Hepatocyte (in vitro differentiated cells): ENCODE data around the gene APOM. TPM values are rescaled to one million over a fixed set of nuclear protein-coding genes. Genes with fewer than 3 reads are reported as not detected.

Experiments
- DNase-seq: peaks from one replicate; pipeline ENCODE4 v3.0.0-alpha.2; 2016; ENCODE audit warnings: low spot score
- H2AFZ ChIP-seq: fragments of 200-600 bp; sonication (generic); 2 replicates; pipeline ENCODE4 v1.6.0; 2016; ENCODE audit warnings: antibody characterized with exemption, mild to moderate bottlenecking
- H3K27ac ChIP-seq: fragments of 200-600 bp; sonication (generic); 2 replicates; pipeline ENCODE4 v1.5.1; 2016; ENCODE audit warnings: mild to moderate bottlenecking
- H3K27me3 ChIP-seq: fragments of 200-600 bp; sonication (generic); 2 replicates; pipeline ENCODE4 v1.6.1; 2016
- H3K36me3 ChIP-seq: fragments of 200-600 bp; sonication (generic); replicated peaks from 2 replicates; pipeline ENCODE4 v1.5.1; 2016; ENCODE audit warnings: low read depth; ENCODE audit not compliant: insufficient read depth
- H3K4me1 ChIP-seq: fragments of 200-600 bp; sonication (generic); 2 replicates; pipeline ENCODE4 v1.5.1; 2016; ENCODE audit warnings: mild to moderate bottlenecking, moderate library complexity; ENCODE audit not compliant: insufficient read depth
- H3K4me2 ChIP-seq: fragments of 200-600 bp; sonication (generic); 2 replicates; pipeline ENCODE4 v1.6.0; 2016
- H3K4me3 ChIP-seq: fragments of 200-600 bp; sonication (generic); 2 replicates; pipeline ENCODE4 v1.5.1; 2016; ENCODE audit warnings: mild to moderate bottlenecking
- H3K79me2 ChIP-seq: fragments of 200-600 bp; sonication (generic); 2 replicates; pipeline ENCODE4 v1.6.0; 2017; ENCODE audit warnings: mild to moderate bottlenecking
- H3K9me2 ChIP-seq: fragments of 200-600 bp; sonication (generic); replicated peaks from 2 replicates; pipeline ENCODE4 v1.6.0; 2017; ENCODE audit warnings: mild to moderate bottlenecking; ENCODE audit not compliant: insufficient read depth
- H3K9me3 ChIP-seq: fragments of 200-600 bp; sonication (generic); 2 replicates; pipeline ENCODE4 v1.5.1; 2016; ENCODE audit warnings: low read depth, mild to moderate bottlenecking
- H4K20me1 ChIP-seq: fragments of 200-600 bp; sonication (generic); 2 replicates; pipeline ENCODE4 v1.6.0; 2016; ENCODE audit warnings: mild to moderate bottlenecking; ENCODE audit not compliant: insufficient read depth, poor library complexity, severe bottlenecking
- EZH2 ChIP-seq: fragments of 200-600 bp; sonication (generic); IDR thresholded peaks from 2 replicates; pipeline ENCODE4 v1.6.1; 2016; ENCODE audit warnings: antibody characterized with exemption, mild to moderate bottlenecking, borderline replicate concordance
- EZH2phosphoT487 ChIP-seq: fragments of 200-600 bp; sonication (generic); IDR thresholded peaks from one replicate; pipeline ENCODE4 v1.6.1; 2018; ENCODE audit warnings: antibody characterized with exemption, mild to moderate bottlenecking, low read depth, moderate library complexity; ENCODE audit not compliant: unreplicated experiment, severe bottlenecking
- WGBS: methylation state at CpG from one replicate; pipeline ENCODE4 v1.1.6; 2016; ENCODE audit warnings: low lambda C conversion rate; ENCODE audit errors: missing lambda C conversion rate; 5-methylcytosine and 5-hydroxymethylcytosine counted together
- polyA plus RNA-seq: library from polyadenylated mRNA; unstranded; fragments of >200 nt; fragmentation: Nextera tagmentation; extraction: Ambion mirVana; gene quantifications from 2 replicates; pipeline ENCODE4 v1.2.1, GENCODE V29; 2016
- total RNA-seq: library from RNA; depleted of rRNA; stranded (reverse); fragments of >200 nt; gene quantifications from 2 replicates; pipeline ENCODE4 v1.2.3, GENCODE V29; 2014
- TF ChIP-seq, protein P1 (sequence below): fragments of 200-600 bp; sonication (generic); IDR thresholded peaks from 2 replicates; pipeline ENCODE4 v1.5.1; 2016; ENCODE audit warnings: antibody characterized with exemption, mild to moderate bottlenecking; ENCODE audit not compliant: poor library complexity

APOM gene
- total and polyA plus RNA-seq, 2 experiments from 2014 or later = 9.3 to 40.7 TPM

DNA sequence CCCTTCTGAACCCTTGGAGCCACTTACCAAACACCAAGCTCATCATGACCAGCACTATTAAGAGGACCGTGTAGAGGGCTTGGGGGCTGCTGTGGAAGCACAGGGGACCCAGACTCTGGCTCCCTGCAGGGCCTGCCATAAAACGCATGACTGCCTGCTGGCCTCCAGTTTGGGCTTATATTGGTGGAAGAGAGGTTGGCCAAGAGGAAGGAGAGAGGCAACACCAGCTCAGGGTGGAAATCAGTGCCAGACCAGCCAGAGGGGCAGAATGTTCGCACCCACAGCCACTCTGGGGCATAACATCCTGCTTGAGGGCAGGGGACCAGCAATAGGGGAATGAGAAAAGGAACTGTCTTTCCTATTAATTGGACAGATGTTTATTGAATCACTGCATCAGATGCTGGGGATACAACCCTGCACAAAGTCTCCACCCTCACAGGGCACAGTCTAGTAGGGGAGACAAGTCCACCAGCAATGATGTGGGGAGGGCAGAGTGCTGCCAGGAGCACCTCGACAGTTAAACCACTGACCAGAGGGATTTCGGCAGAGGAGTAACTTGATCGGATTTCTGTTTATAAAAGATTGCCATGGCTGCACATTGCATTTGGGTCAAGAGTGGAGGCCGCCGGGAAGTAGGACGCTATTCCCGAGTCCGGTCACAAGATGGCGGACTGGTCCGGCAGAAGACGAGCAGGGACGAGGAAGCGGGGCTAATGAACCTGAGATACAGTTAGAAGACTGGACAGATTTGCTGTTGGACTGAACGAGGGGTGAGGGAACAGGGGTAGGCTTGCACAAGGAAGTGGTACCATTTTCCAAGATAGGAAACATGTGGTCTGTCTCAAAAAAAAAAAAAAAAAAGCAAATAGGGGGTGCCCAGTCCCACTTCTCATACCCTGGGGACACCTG is 24.8 kb downstream of the APOM start, which contains the start of gene LY6G5C:
TSS of gene LY6G5C (minus strand) at position 842 of the 909 bp plus-strand sequence. CDS start at position 148, 694 bp downstream.
- H3K4me3 ChIP-seq = peak within 1 kb of the TSS; percentile 39
- peak within 1 kb of the TSS; percentile 96 for H3K4me2 ChIP-seq
- no peaks in the 10 kb centered on the region for H3K9me2 ChIP-seq
- TF ChIP-seq, protein P1, sequence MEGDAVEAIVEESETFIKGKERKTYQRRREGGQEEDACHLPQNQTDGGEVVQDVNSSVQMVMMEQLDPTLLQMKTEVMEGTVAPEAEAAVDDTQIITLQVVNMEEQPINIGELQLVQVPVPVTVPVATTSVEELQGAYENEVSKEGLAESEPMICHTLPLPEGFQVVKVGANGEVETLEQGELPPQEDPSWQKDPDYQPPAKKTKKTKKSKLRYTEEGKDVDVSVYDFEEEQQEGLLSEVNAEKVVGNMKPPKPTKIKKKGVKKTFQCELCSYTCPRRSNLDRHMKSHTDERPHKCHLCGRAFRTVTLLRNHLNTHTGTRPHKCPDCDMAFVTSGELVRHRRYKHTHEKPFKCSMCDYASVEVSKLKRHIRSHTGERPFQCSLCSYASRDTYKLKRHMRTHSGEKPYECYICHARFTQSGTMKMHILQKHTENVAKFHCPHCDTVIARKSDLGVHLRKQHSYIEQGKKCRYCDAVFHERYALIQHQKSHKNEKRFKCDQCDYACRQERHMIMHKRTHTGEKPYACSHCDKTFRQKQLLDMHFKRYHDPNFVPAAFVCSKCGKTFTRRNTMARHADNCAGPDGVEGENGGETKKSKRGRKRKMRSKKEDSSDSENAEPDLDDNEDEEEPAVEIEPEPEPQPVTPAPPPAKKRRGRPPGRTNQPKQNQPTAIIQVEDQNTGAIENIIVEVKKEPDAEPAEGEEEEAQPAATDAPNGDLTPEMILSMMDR = peak; percentile 92
- TF ChIP-seq EZH2 = no peak
- 15% methylated on average over 17 of the region's 17 CpGs for WGBS
- H4K20me1 ChIP-seq = no peaks in the 10 kb centered on the region
- H3K27me3 ChIP-seq = no peaks in the 10 kb centered on the region
- no peaks in the 10 kb centered on the region for H3K9me3 ChIP-seq
- H3K79me2 ChIP-seq = no peaks in the 10 kb centered on the region
- DNase-seq = peak; percentile 89
- peak within 1 kb of the TSS; percentile 84 for H3K27ac ChIP-seq
- H3K36me3 ChIP-seq = no peaks in the 10 kb centered on the region
- H2AFZ ChIP-seq = peak within 1 kb of the TSS; percentile 83
- H3K4me1 ChIP-seq = peaks cover 5% of the 10 kb centered on the region

DNA sequence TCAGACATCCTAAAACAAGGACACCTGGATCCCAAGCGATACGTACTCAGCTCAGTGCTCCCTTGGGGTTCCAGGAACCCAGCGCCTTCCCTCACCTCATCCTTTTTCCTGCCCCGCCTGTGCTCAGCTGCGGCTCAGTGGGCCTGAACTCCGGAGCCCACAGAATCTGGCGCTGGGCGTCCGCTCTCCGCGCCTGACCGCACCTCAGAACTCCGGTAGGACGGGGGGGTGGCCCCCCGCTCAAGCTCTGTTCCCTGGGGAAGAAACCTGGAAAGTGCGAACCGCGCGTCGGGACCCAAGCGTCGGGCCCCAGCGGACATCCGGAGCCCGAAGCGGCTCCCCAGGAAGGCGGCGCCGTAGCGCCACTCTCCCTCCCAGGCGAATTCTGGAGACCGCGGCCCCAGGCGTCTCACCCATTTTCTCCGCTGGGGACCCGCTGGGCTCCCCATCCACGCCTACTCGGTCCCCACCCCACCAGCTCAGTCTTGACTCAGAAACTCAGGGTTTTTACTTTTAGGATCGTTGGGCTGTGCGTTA is 25.5 kb downstream of the APOM start:
- Histone ChIP-seq H3K9me3 (no peaks in the 10 kb centered on the region), H3K36me3 (no peaks in the 10 kb centered on the region), H3K27me3 (no peaks in the 10 kb centered on the region), H3K79me2 (no peaks in the 10 kb centered on the region), H4K20me1 (no peaks in the 10 kb centered on the region), H3K4me2 (peak overlapping the region; percentile 96), H3K4me3 (peak overlapping the region; percentile 39), H2AFZ (peak overlapping the region; percentile 83), H3K27ac (peak overlapping the region; percentile 84), H3K4me1 (peaks cover 5% of the 10 kb centered on the region), H3K9me2 (no peaks in the 10 kb centered on the region)
- peak; percentile 68 for DNase-seq
- 2% methylated on average over 34 of the region's 40 CpGs for WGBS
- TF ChIP-seq, protein P1 = peak; percentile 8
- TF ChIP-seq EZH2phosphoT487 (no peak), EZH2 (no peak)

DNA sequence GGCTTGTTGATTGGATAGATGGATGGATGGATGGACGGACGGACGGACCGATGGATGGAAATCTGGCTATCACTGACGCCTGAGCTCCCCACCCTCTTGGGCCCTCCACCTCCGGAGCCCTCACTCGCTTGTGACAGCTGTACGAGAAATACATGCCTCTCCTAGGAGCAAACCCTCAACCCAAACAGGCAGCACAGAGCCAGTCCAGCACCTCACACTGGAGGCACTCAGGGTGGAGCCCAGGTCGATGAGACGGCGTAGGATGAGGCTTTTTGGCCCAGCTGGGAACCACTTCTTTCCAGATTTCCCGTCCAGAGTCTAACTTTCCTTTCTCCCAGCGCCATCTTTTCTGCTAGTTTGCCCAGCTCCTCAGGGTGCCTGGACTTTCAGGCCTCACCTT is 27.9 kb downstream of the APOM start:
- Histone ChIP-seq H2AFZ (peak overlapping the region; percentile 32), H3K27ac (peak overlapping the region; percentile 36), H3K9me2 (no peaks in the 10 kb centered on the region), H3K4me2 (peak overlapping the region; percentile 86), H4K20me1 (no peaks in the 10 kb centered on the region), H3K79me2 (no peaks in the 10 kb centered on the region), H3K36me3 (no peaks in the 10 kb centered on the region), H3K4me1 (peaks cover 5% of the 10 kb centered on the region), H3K27me3 (no peaks in the 10 kb centered on the region), H3K9me3 (no peaks in the 10 kb centered on the region), H3K4me3 (peak overlapping the region; percentile 12)
- WGBS = 72% methylated on average over 13 of the region's 13 CpGs
- DNase-seq = no peak
- TF ChIP-seq, protein P1 = no peak
- TF ChIP-seq EZH2 = no peak
- no peak for TF ChIP-seq EZH2phosphoT487
